Caco-2 (cell line): Measurements from ENCODE around the gene RIN3. TPM values are rescaled to one million over a fixed set of nuclear protein-coding genes. Genes with fewer than 3 reads are reported as not detected.

Experiments
- BruUV-seq: library from RNA; stranded (reverse); fragments of 400-500 nt; replicated peaks from 2 replicates; lab custom pipeline; 2021; lab: Mats Ljungman, UMichigan
- CTCF ChIA-PET: fragments of 300-600 bp; sonication (Branson Sonifier 250); formaldehyde crosslinking; loops from one replicate; lab custom pipeline; 2022; ENCODE audit warnings: antibody characterized with exemption; lab: Charles Lee
- POLR2A ChIA-PET: fragments of 300-600 bp; sonication (Branson Sonifier 250); formaldehyde crosslinking; loops from one replicate; lab custom pipeline; 2022; ENCODE audit warnings: antibody characterized with exemption; lab: Charles Lee
- DNase-seq, 2 experiments: peaks; one replicate each; pipeline versions ENCODE4 v3.0.0 to v3.0.0-alpha.2; 2020 to 2022
- H3K27me3 ChIP-seq: replicated peaks from 2 replicates; pipeline ENCODE4 v1.6.0; 2011; ENCODE audit warnings: low read length; ENCODE audit not compliant: control insufficient read depth, insufficient read depth
- H3K36me3 ChIP-seq: 2 replicates; pipeline ENCODE4 v1.5.1; 2011; ENCODE audit warnings: low read length; ENCODE audit not compliant: control insufficient read depth, insufficient read depth
- H3K4me1 ChIP-seq: fragments of 250-450 bp; sonication (Bioruptor Pico); 2 replicates; pipeline ENCODE4 v1.5.1; 2020; ENCODE audit warnings: mild to moderate bottlenecking
- H3K4me3 ChIP-seq: 2 replicates; pipeline ENCODE4 v1.5.1; 2011; ENCODE audit warnings: low read depth, mild to moderate bottlenecking, control low read depth, low read length
- H3K9me3 ChIP-seq: fragments of 250-450 bp; sonication (Bioruptor Pico); 2 replicates; pipeline ENCODE4 v1.5.1; 2020; ENCODE audit warnings: mild to moderate bottlenecking, moderate library complexity
- H3K27ac Mint-ChIP-seq: one replicate; pipeline ENCODE4 v1.8.0; 2022; ENCODE audit warnings: mixed read lengths; ENCODE audit not compliant: unreplicated experiment
- H3K27me3 Mint-ChIP-seq: one replicate; pipeline ENCODE4 v1.8.0; 2022; ENCODE audit warnings: mixed read lengths; ENCODE audit not compliant: insufficient read depth, unreplicated experiment
- H3K36me3 Mint-ChIP-seq: one replicate; pipeline ENCODE4 v1.8.0; 2022; ENCODE audit warnings: mild to moderate bottlenecking, mixed read lengths; ENCODE audit not compliant: insufficient read depth, unreplicated experiment
- H3K4me1 Mint-ChIP-seq: one replicate; pipeline ENCODE4 v1.8.0; 2022; ENCODE audit warnings: low read depth, mixed read lengths; ENCODE audit not compliant: unreplicated experiment
- H3K4me3 Mint-ChIP-seq: one replicate; pipeline ENCODE4 v1.8.0; 2022; ENCODE audit warnings: mild to moderate bottlenecking, moderate library complexity, mixed read lengths; ENCODE audit not compliant: unreplicated experiment
- H3K9me3 Mint-ChIP-seq: one replicate; pipeline ENCODE4 v1.8.0; 2022; ENCODE audit warnings: mixed read lengths; ENCODE audit not compliant: unreplicated experiment
- CTCF ChIP-seq, 2 experiments: fragments of 200-600 bp in 1 of 2; IDR thresholded peaks; 1 replicate in 1 of 2; 2 replicates in 1 of 2; pipeline versions ENCODE4 v1.5.1 to v1.8.0; 2011 to 2022; ENCODE audit warnings: antibody characterized with exemption in 1 of 2, control low read depth in 1 of 2, inconsistent platforms in 1 of 2, low read depth in 1 of 2, low read length in 1 of 2, mild to moderate bottlenecking in 1 of 2, moderate library complexity in 1 of 2; ENCODE audit not compliant: insufficient read depth in 1 of 2, severe bottlenecking in 1 of 2, unreplicated experiment in 1 of 2
- intact Hi-C: fragments of 100-400 bp; cut with micrococcal nuclease; formaldehyde crosslinking; loops from one replicate; pipeline ENCODE4 v1.10.0; 2022; ENCODE audit not compliant: unreplicated experiment
- total RNA-seq: library from RNA; stranded (reverse); gene quantifications from 2 replicates; pipeline ENCODE4 v1.2.3, GENCODE V29; 2022

RIN3 gene
- total RNA-seq, 1 experiment from 2014 or later, result 20.7 TPM

GRCh38 chr14:92521058-92521415 lies 7.5 kb downstream of the RIN3 start:
- DNase-seq, result no peak
- peaks cover 12% of the 10 kb centered on the region for H3K36me3 Mint-ChIP-seq
- CTCF ChIA-PET, result no interaction called here
- intact Hi-C loops, result no loop called here
- POLR2A ChIA-PET, result no interaction called here
- no peak for TF ChIP-seq CTCF (IDR thresholded peaks at IDR 0.05; ENCODE audit: insufficient read depth in 1 of 2, low read depth in 1 of 2, low read length in 1 of 2, severe bottlenecking in 1 of 2, unreplicated experiment in 1 of 2)
- no TSS peak for BruUV-seq
- H3K9me3 Mint-ChIP-seq, result peaks cover 10% of the 10 kb centered on the region
- Histone ChIP-seq H3K4me1 (no peaks in the 10 kb centered on the region), H3K27me3 (no peaks in the 10 kb centered on the region), H3K9me3 (no peaks in the 10 kb centered on the region), H3K4me3 (no peak overlapping the region), H3K36me3 (no peaks in the 10 kb centered on the region)
- H3K27me3 Mint-ChIP-seq, result no peaks in the 10 kb centered on the region
- H3K27ac Mint-ChIP-seq, result no peak overlapping the region
- H3K4me3 Mint-ChIP-seq, result no peak overlapping the region
- no peaks in the 10 kb centered on the region for H3K4me1 Mint-ChIP-seq

- Mint-ChIP-seq H3K27ac (no peak overlapping the region), H3K27me3 (no peaks in the 10 kb centered on the region), H3K36me3 (peaks cover 7% of the 10 kb centered on the region), H3K4me3 (no peak overlapping the region), H3K9me3 (peaks cover 10% of the 10 kb centered on the region), H3K4me1 (no peaks in the 10 kb centered on the region)
- H3K9me3 ChIP-seq, result no peaks in the 10 kb centered on the region
- no peaks in the 10 kb centered on the region for H3K4me1 ChIP-seq
- intact Hi-C loops, result no loop called here
- no peaks in the 10 kb centered on the region for H3K36me3 ChIP-seq
- TF ChIP-seq CTCF (IDR thresholded peaks at IDR 0.05; ENCODE audit: insufficient read depth in 1 of 2, low read depth in 1 of 2, low read length in 1 of 2, severe bottlenecking in 1 of 2, unreplicated experiment in 1 of 2), result no peak
- no TSS peak for BruUV-seq
- CTCF ChIA-PET, result interaction anchor here (0.6 to 0.7 kb wide), 2 partner anchors 627 to 1588 kb away, joined by 3 to 4 read pairs; no protein-coding TSS in a partner anchor
- POLR2A ChIA-PET, result no interaction called here
- DNase-seq, result no peak
- no peak overlapping the region for H3K4me3 ChIP-seq
- H3K27me3 ChIP-seq, result no peaks in the 10 kb centered on the region
These were observed 10.2 kb downstream of the RIN3 start for GRCh38 chr14:92523752-92524151.

- no TSS peak for BruUV-seq
- no peak overlapping the region for H3K4me3 ChIP-seq
- no peaks in the 10 kb centered on the region for H3K27me3 Mint-ChIP-seq
- H3K27ac Mint-ChIP-seq, result no peak overlapping the region
- peaks cover 7% of the 10 kb centered on the region for H3K36me3 Mint-ChIP-seq
- no peaks in the 10 kb centered on the region for H3K9me3 ChIP-seq
- no peaks in the 10 kb centered on the region for H3K4me1 Mint-ChIP-seq
- ChIA-PET CTCF (interaction anchor here (0.6 kb wide), 1 partner anchor 1587 kb away, joined by 4 read pairs; no protein-coding TSS in a partner anchor), POLR2A (interaction anchor here (0.6 kb wide), 1 partner anchor 217 kb away, joined by 5 read pairs; no protein-coding TSS in a partner anchor)
- intact Hi-C loops, result no loop called here
- DNase-seq, result no peak
- H3K4me1 ChIP-seq, result no peaks in the 10 kb centered on the region
- H3K27me3 ChIP-seq, result no peaks in the 10 kb centered on the region
- peaks cover 10% of the 10 kb centered on the region for H3K9me3 Mint-ChIP-seq
- no peak overlapping the region for H3K4me3 Mint-ChIP-seq
- no peak for TF ChIP-seq CTCF (IDR thresholded peaks at IDR 0.05; ENCODE audit: insufficient read depth in 1 of 2, low read depth in 1 of 2, low read length in 1 of 2, severe bottlenecking in 1 of 2, unreplicated experiment in 1 of 2)
- H3K36me3 ChIP-seq, result no peaks in the 10 kb centered on the region
These were observed 11.1 kb downstream of the RIN3 start for GRCh38 chr14:92524602-92525185.
